Stimulated activated naive CD8-positive, alpha-beta T cell treated with anti-CD3 and anti-CD28 coated beads, Interleukin-15, Interleukin-2, amounts not matched to agents 100 ng/mL and 50 ng/mL, for 24 hours (primary cell): ENCODE measurements around the gene SCLT1.

Experiments used
- H3K27ac Mint-ChIP-seq: one replicate; pipeline ENCODE4 v1.8.0; 2021; ENCODE audit warnings: mild to moderate bottlenecking, mixed read lengths
- H3K27me3 Mint-ChIP-seq: one replicate; pipeline ENCODE4 v1.8.0; 2021; ENCODE audit warnings: mixed read lengths
- H3K36me3 Mint-ChIP-seq: one replicate; pipeline ENCODE4 v1.8.0; 2021; ENCODE audit warnings: low read depth, mixed read lengths
- H3K4me1 Mint-ChIP-seq: one replicate; pipeline ENCODE4 v1.8.0; 2021; ENCODE audit warnings: low read depth, mixed read lengths
- H3K4me3 Mint-ChIP-seq: one replicate; pipeline ENCODE4 v1.8.0; 2021; ENCODE audit warnings: mild to moderate bottlenecking, mixed read lengths
- H3K9me3 Mint-ChIP-seq: one replicate; pipeline ENCODE4 v1.8.0; 2021; ENCODE audit warnings: mixed read lengths

SCLT1 gene

DNA sequence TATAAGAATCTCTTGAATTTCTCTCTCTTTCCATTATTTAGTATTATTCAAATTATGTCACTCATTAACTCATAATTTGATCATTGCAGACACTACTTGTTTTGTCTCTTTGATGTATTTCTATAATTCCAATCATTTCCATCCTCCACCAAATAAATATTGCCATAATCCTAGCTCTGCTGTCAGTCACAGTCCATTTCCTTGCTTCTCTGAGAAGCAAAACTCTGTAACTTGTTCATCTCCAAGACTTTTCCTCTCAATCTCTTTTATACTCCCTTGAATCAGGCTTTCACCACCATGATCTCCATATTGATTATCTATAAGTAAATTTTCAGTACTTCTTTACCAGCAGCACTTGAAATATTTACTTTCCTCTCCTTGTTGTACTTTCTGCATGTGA, 135.9 kb downstream of the SCLT1 start:
- peaks cover 13% of the 10 kb centered on the region for H3K4me1 Mint-ChIP-seq
- no peaks in the 10 kb centered on the region for H3K27me3 Mint-ChIP-seq
- no peak overlapping the region for H3K27ac Mint-ChIP-seq
- H3K36me3 Mint-ChIP-seq: peaks cover 30% of the 10 kb centered on the region
- H3K9me3 Mint-ChIP-seq: no peaks in the 10 kb centered on the region
- no peak overlapping the region for H3K4me3 Mint-ChIP-seq

GRCh38 chr4:128955751-128956150, 137.6 kb downstream of the SCLT1 start:
- Mint-ChIP-seq H3K36me3 (peaks cover 41% of the 10 kb centered on the region), H3K4me3 (no peak overlapping the region), H3K4me1 (peaks cover 5% of the 10 kb centered on the region), H3K27ac (no peak overlapping the region), H3K9me3 (no peaks in the 10 kb centered on the region), H3K27me3 (no peaks in the 10 kb centered on the region)

DNA sequence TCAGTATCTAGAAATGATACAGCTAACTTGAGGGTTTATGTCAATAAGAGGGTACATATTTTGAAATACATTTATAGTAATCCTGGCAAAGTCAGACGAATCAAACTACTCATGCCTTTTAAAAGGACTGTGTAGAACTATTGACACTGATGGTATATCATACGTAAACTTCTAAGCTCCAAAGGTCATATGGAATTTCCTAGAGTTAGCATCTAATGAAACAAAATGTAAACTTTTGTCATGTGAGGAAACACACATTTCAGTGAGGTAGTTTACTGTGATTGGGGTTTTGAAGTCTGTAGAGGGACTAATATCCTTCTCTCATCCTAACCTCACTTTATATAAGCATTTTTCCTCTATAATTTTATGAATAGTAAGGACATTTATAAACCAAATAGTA, 138.4 kb downstream of the SCLT1 start:
- no peaks in the 10 kb centered on the region for H3K27me3 Mint-ChIP-seq
- no peak overlapping the region for H3K27ac Mint-ChIP-seq
- peaks cover 5% of the 10 kb centered on the region for H3K4me1 Mint-ChIP-seq
- no peaks in the 10 kb centered on the region for H3K9me3 Mint-ChIP-seq
- no peak overlapping the region for H3K4me3 Mint-ChIP-seq
- peaks cover 49% of the 10 kb centered on the region for H3K36me3 Mint-ChIP-seq

GRCh38 chr4:128951316-128951715, 142.0 kb downstream of the SCLT1 start:
- Mint-ChIP-seq H3K9me3 (no peaks in the 10 kb centered on the region), H3K27me3 (no peaks in the 10 kb centered on the region), H3K4me1 (no peaks in the 10 kb centered on the region), H3K4me3 (no peak overlapping the region), H3K27ac (no peak overlapping the region), H3K36me3 (peaks cover 36% of the 10 kb centered on the region)

DNA sequence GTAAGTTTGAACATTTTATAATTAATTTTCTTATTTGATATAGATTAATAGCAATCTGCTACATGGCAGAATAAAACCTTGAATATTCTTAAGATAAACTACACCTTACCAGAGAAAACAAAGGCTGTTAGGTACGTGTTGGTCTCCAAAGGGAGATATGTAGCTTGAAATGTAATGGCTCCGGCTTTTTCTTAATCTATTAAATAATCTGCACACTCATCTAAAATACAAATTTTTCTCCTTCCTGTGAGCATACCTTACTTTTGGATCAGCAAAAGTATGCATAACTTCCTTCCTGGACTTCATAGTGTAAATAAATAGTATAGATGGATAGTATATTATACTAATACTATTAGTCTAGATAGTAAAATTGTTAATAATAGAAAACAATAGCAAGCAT, 142.5 kb downstream of the SCLT1 start:
- H3K9me3 Mint-ChIP-seq: no peaks in the 10 kb centered on the region
- no peaks in the 10 kb centered on the region for H3K27me3 Mint-ChIP-seq
- H3K27ac Mint-ChIP-seq: no peak overlapping the region
- no peaks in the 10 kb centered on the region for H3K4me1 Mint-ChIP-seq
- H3K4me3 Mint-ChIP-seq: no peak overlapping the region
- H3K36me3 Mint-ChIP-seq: peaks cover 39% of the 10 kb centered on the region

- Mint-ChIP-seq H3K4me3 (no peak overlapping the region), H3K36me3 (peaks cover 60% of the 10 kb centered on the region), H3K27ac (no peak overlapping the region), H3K4me1 (no peaks in the 10 kb centered on the region), H3K27me3 (no peaks in the 10 kb centered on the region), H3K9me3 (no peaks in the 10 kb centered on the region)
These were observed 146.4 kb downstream of the SCLT1 start for GRCh38 chr4:128946916-128947315.

DNA sequence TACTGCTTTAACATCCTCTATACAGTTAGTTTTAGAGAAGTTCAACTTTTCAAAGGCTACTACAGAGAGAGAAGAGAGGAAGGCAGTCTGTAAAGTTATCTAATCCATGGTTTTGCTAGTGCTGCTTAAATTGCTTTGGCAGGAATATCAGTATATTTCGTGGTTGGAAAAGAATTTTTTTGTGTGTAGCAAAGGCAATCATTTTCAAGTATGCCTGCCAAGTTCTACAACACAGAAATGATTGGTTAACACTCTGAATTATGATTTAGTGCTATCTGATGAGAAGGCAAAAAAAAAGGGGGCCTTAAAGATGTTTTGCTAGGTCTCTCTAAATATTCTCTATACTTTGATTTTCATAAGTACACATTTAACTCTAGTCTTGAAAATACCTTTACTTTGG, 150.7 kb downstream of the SCLT1 start:
- H3K4me3 Mint-ChIP-seq: no peak overlapping the region
- peaks cover 58% of the 10 kb centered on the region for H3K36me3 Mint-ChIP-seq
- no peaks in the 10 kb centered on the region for H3K27me3 Mint-ChIP-seq
- H3K4me1 Mint-ChIP-seq: no peaks in the 10 kb centered on the region
- H3K27ac Mint-ChIP-seq: no peak overlapping the region
- no peaks in the 10 kb centered on the region for H3K9me3 Mint-ChIP-seq

DNA sequence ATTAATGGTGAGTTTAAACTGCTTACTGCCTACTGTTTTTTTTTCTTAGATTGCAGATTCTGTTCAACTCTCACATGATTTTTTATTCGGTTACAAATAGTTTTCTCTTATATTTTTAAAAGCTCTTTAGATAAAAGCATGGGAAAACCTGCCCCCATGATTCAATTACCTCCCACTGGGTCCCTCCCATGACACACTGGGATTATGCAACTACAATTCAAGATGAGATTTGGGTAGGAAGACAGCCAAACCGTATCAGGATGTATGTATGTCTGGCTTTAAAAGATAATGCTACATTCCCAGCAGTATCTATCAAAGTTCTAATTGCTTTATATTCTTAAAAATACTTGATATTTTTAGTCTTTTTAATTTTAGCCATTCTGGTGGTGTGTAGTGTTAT, 152.4 kb downstream of the SCLT1 start:
- Mint-ChIP-seq H3K36me3 (peaks cover 55% of the 10 kb centered on the region), H3K4me3 (no peak overlapping the region), H3K27ac (no peak overlapping the region)

DNA sequence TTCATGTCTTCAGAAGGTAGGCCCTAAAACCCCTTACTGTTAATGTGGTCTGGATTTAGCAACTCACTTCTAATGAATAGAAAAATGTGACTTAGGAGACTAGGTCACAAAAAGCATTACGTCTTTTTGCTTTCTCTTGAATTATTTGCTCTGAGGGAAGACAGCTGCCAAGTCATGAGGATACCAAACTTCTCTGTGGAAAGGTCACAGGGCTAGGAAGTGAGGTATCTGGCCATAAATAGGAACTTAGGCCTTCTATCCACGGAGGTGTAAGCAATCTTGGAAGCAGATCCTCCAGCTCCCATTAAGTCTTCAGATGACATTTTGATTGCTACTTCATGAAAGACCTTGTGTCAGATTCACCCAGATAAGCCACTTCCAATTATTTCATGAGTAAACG, 163.3 kb downstream of the SCLT1 start:
- Mint-ChIP-seq H3K4me3 (no peak overlapping the region), H3K4me1 (peaks cover 3% of the 10 kb centered on the region), H3K36me3 (peaks cover 35% of the 10 kb centered on the region), H3K27ac (no peak overlapping the region), H3K27me3 (no peaks in the 10 kb centered on the region), H3K9me3 (no peaks in the 10 kb centered on the region)

More for the DNA sequence above, 152.4 kb downstream of the SCLT1 start:
- H3K9me3 Mint-ChIP-seq: no peaks in the 10 kb centered on the region
- no peaks in the 10 kb centered on the region for H3K27me3 Mint-ChIP-seq
- no peaks in the 10 kb centered on the region for H3K4me1 Mint-ChIP-seq

GRCh38 chr4:128924951-128925350, 168.4 kb downstream of the SCLT1 start:
- Mint-ChIP-seq H3K4me3 (no peak overlapping the region), H3K27me3 (no peaks in the 10 kb centered on the region), H3K9me3 (no peaks in the 10 kb centered on the region), H3K36me3 (peaks cover 36% of the 10 kb centered on the region), H3K4me1 (peaks cover 1% of the 10 kb centered on the region), H3K27ac (no peak overlapping the region)

- Mint-ChIP-seq H3K27me3 (no peaks in the 10 kb centered on the region), H3K4me1 (peaks cover 29% of the 10 kb centered on the region), H3K4me3 (no peak overlapping the region), H3K27ac (no peak overlapping the region), H3K36me3 (peaks cover 28% of the 10 kb centered on the region), H3K9me3 (no peaks in the 10 kb centered on the region)
These were observed 171.4 kb downstream of the SCLT1 start for GRCh38 chr4:128921954-128922353.

DNA sequence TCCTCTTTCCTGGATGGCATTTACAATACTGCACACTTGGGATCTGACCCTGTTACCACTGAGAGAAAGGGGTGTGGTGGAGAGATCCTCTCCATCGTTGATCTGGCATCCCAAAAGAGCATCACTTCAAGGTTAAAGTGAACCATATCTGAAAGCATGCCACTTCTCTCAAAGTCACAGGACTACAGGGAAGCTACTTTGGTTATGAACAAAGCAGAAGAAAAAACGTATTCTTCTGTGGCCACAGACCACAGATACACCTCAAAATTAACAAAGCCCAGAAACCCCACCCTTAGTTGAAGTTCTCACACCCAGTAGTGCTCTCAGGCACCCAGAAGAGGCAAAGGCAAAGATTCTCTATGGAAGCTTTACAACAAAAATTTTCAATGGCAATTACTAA, 175.6 kb downstream of the SCLT1 start:
- Mint-ChIP-seq H3K9me3 (no peaks in the 10 kb centered on the region), H3K4me1 (peaks cover 43% of the 10 kb centered on the region), H3K4me3 (no peak overlapping the region), H3K27me3 (no peaks in the 10 kb centered on the region), H3K36me3 (peaks cover 13% of the 10 kb centered on the region), H3K27ac (no peak overlapping the region)

GRCh38 chr4:128916832-128917231, 176.5 kb downstream of the SCLT1 start:
- H3K36me3 Mint-ChIP-seq: peaks cover 13% of the 10 kb centered on the region
- no peak overlapping the region for H3K4me3 Mint-ChIP-seq
- no peaks in the 10 kb centered on the region for H3K9me3 Mint-ChIP-seq
- H3K27ac Mint-ChIP-seq: no peak overlapping the region
- peaks cover 43% of the 10 kb centered on the region for H3K4me1 Mint-ChIP-seq
- no peaks in the 10 kb centered on the region for H3K27me3 Mint-ChIP-seq

- no peaks in the 10 kb centered on the region for H3K9me3 Mint-ChIP-seq
- H3K4me3 Mint-ChIP-seq: no peak overlapping the region
- H3K27ac Mint-ChIP-seq: no peak overlapping the region
- H3K36me3 Mint-ChIP-seq: peaks cover 13% of the 10 kb centered on the region
- no peaks in the 10 kb centered on the region for H3K27me3 Mint-ChIP-seq
- peaks cover 43% of the 10 kb centered on the region for H3K4me1 Mint-ChIP-seq
These were observed 177.8 kb downstream of the SCLT1 start for GRCh38 chr4:128915544-128915943.

GRCh38 chr4:128913228-128913627, 180.1 kb downstream of the SCLT1 start:
- Mint-ChIP-seq H3K9me3 (no peaks in the 10 kb centered on the region), H3K36me3 (peaks cover 8% of the 10 kb centered on the region), H3K27me3 (no peaks in the 10 kb centered on the region), H3K27ac (peak overlapping the region; percentile 45), H3K4me3 (no peak overlapping the region), H3K4me1 (peaks cover 24% of the 10 kb centered on the region)

DNA sequence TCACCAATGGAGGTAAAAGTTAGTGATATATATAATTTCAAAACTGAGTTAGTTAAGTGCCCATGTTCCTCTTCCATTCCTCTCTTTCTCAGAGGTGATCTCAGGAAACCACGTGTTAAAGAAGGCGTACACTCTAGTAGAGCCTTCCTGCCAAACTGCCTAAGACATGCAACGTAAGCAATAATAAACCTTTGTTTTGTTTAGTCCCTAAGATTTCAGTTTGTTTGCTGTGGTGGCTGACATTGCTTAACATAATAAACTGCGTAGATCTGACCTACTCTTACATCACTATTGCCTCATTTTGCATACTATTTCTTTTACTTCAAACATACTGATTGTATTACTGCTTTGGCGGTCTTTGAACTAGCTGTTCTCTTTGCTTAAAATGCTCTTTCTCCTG, 184.6 kb downstream of the SCLT1 start:
- H3K4me3 Mint-ChIP-seq: no peak overlapping the region
- H3K9me3 Mint-ChIP-seq: no peaks in the 10 kb centered on the region
- no peaks in the 10 kb centered on the region for H3K27me3 Mint-ChIP-seq
- H3K4me1 Mint-ChIP-seq: peaks cover 6% of the 10 kb centered on the region
- no peak overlapping the region for H3K27ac Mint-ChIP-seq
- peaks cover 8% of the 10 kb centered on the region for H3K36me3 Mint-ChIP-seq
